Choroid plexus epithelial cell (primary cell): ENCODE measurements around the gene AKT1.

Experiments used
- DNase-seq: peaks from one replicate; pipeline ENCODE4 v3.0.0-alpha.2; 2010; ENCODE audit warnings: low read depth
- H3K4me3 ChIP-seq: 2 replicates; pipeline ENCODE4 v1.5.1; 2011; ENCODE audit warnings: low read depth, mild to moderate bottlenecking, control low read depth, low read length, moderate library complexity
- CTCF ChIP-seq: conservative IDR thresholded peaks from 2 replicates; pipeline ENCODE4 v1.5.1; 2011; ENCODE audit warnings: low read depth, mild to moderate bottlenecking, control low read depth, inconsistent platforms, low read length, moderate library complexity

The AKT1 gene

GRCh38 chr14:104792101-104792884 is 3.3 kb downstream of the AKT1 start:
- no peak for TF ChIP-seq CTCF
- no peak overlapping the region for H3K4me3 ChIP-seq
- DNase-seq: no peak

GRCh38 chr14:104791425-104791824 is 4.1 kb downstream of the AKT1 start:
- no peak for DNase-seq
- no peak for TF ChIP-seq CTCF
- H3K4me3 ChIP-seq: no peak overlapping the region

- no peak overlapping the region for H3K4me3 ChIP-seq
- TF ChIP-seq CTCF: no peak
- DNase-seq: no peak
Observed at GRCh38 chr14:104789752-104790743, 5.5 kb downstream of the AKT1 start.

GRCh38 chr14:104788873-104789663 is 6.5 kb downstream of the AKT1 start:
- no peak overlapping the region for H3K4me3 ChIP-seq
- no peak for DNase-seq
- no peak for TF ChIP-seq CTCF

- no peak for DNase-seq
- no peak for TF ChIP-seq CTCF
- no peak overlapping the region for H3K4me3 ChIP-seq
Observed at GRCh38 chr14:104788161-104788818, 7.3 kb downstream of the AKT1 start.

- TF ChIP-seq CTCF: no peak
- no peak overlapping the region for H3K4me3 ChIP-seq
- no peak for DNase-seq
Observed at GRCh38 chr14:104787736-104788135, 7.8 kb downstream of the AKT1 start.
